GM18867 (cell line): ENCODE results near the gene PHC2.
"Not testable (repeated sequence)": the region's sequence is repeated elsewhere in the genome, so short reads cannot be mapped to it uniquely, and the experiment has no call there.

Experiments
- ATAC-seq: cut with Tn5 transposase; IDR thresholded peaks from one replicate; pipeline ENCODE4 v1.9.1; 2021; ENCODE audit warnings: mild to moderate bottlenecking, moderate library complexity; ENCODE audit not compliant: unreplicated experiment

The PHC2 gene

DNA sequence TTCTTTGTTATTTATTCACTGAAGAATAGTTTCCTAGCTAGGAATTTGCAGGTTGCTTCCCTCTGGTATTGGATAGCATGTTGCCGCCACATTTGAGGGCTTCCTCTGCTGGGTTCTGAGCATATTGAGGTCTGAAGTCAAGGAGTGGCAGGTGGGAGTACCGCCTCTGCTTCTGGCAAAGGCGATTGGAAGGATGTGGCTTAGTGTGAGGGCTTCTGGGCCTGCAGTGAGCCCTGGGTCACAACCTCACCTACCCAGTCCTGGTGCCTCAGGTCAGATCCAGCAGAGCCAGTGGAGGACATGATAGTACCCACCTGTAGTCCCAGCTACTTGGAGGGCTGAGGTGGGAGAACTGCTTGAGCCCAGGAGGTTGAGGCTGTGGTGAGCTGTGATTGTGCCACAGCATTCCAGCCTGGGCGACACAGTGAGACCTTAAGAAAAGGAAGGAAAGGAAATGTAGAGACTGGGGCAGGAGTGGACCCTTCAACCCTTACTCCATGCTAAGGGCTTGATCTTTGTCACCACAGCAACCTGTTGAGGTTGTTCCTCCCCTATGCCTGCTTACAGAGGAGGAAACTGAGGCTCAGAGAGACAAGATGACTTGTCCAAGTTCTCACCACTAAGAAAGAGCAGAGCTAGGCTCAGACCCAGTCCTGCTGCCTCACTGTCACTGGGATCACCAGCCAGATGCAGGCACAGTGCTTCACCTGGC is 132.8 kb downstream of the PHC2 start:
- ATAC-seq: no peak

DNA sequence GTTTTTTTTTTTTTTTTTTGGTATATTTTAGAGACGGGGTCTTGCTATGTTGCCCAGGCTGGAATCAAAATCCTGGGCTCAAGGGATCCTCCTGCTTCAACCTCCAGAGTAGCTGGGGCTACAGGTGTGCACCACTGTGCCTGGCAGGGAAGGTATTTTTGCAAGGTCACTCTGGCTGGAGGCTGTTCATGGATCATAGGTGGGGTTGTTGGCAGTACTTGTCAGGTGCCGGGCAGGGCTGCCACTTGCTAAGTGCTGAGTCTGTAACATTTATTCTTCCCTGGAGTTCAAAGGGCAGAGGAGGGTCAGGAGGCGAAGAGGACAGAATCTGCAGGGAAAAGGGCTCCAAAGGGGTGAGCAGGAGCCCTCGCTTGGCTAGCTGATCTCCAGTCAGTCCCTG is 134.1 kb downstream of the PHC2 start:
- ATAC-seq: no peak

DNA sequence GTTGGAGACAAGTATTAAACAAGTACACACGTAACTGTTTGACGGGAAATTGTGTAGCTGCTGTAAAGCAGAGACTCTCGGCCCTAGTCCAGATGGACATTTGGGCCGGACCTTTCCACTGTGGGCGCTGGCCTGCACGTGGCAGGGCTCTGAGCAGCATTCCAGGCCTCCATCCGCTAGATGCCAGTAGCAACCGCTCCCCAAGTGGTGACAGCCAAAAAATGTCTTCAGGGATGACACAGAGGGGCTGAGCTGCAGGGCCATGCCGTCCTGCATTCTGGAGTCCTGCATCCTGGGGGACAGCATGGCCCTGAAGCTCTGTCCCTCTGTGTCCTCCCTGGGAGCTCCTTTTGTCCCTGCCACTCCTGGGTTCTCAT is 134.8 kb downstream of the PHC2 start:
- no peak for ATAC-seq

DNA sequence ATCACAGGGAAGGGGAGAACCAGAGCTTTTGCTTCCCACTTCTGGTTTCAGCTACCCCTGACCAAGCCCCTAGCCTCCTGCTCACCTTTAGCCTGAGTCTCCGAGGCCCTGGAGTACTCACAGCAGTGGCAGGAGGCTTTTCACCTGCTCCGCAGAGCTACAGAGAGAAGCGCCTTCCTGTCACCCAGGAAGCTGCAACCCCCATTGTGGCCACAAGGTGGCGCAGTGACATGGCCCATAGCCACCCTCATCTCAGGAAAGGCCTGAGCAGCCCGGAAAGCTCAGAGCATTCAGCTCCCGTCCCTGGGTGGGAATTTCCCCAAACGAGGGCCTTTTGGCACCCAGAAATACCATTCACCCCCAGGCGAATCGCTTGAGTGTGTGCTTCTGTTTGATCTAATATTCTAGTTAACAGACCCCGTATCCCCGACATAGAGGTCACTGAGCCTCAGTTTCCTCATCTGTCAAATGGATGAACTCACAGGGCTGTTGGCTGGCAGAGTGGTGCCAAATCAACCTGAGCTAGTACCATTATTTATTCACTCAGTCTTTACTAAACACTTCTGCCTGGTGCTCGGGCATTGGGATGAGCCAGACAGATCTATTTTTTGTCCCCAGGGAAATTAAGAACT is 135.3 kb downstream of the PHC2 start:
- peak; percentile 78 for ATAC-seq

DNA sequence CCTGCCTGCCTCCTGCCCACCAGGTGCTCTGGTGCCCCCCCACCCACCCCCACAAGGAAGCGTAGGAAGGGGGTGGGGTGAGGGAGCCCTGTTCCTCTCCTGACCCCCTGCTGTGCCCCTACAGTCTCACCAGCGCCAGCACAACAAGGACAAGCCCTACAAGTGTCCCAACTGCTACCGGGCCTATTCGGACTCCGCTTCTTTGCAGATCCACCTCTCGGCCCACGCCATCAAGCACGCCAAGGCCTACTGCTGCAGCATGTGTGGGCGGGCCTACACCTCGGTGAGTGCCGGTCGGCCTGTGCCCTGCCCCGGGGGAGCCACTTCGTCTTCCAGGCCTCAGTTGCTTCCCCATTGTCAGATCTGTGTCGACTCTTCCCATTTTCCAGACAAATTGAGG is 135.9 kb downstream of the PHC2 start:
- no peak for ATAC-seq

DNA sequence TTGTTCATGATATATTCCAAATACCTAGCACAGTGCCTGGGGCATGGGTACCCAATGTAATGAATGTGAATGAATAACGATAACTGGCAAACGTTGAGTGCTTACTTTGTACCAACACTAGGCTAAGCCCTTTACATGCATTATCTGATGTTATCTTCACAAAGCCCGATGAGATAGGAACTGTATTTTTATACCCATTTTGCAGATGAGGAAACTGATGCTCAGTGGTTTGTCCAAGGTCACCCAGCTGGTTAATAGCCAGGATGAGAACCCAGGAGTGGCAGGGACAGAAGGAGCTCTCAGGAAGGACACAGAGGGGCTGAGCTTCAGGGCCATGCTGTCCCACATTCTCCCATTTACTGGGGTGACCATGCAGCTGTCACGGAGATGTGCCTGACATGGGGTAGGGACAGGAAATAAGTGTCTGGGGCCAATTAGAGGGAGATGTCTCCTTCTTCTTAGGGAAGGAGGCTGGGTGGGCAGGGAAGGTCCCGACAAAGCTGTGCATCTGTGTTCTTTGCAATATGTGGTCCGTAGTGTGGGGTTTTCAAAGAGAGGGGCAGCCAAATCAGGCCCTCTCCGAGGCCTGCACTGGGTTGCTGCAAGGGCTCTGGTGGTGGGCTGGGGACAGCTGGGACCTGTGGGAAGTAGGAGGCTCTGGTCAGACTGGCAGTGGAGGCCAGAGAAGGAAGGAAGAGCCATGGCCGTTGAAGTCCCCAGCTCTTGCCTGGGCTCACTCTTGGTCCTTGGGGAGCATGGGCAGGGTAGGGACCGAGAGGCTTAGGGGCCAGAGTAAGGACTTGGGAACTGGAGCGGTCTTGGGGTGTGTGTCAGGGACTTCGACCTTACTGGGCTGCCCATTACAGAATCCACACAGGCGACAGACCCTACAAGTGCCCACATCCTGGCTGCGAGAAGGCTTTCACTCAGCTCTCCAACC is 136.6 kb downstream of the PHC2 start:
- ATAC-seq: no peak

DNA sequence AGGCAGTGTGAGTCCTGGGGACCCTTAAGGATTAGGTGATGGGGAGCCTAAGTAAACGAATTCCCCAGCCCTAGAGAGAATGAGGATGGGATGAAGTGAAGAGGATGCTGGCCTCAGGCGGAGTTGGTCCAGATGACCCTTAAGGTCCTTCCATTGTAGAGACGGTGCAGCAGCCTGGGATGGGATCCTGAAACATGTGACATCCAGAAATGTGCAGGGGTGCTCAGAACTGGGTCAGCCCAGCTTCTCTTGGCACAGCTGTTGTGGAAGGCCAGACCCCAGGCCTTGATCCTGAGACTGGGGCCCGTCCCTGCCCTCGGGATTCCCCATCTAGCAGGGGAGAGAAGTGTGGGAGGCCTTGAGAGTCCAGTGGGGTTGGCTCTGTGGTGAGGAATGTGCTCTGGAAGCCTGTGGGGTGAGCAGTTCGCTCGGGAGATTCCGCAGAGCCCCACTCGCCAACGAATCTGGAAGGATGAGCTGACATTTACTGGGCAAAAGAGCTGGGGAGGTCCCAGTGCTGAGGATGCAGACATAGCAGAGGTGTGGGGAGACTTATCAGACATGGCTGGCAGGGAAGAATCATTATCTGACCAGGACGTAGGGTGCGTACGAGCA is 138.1 kb downstream of the PHC2 start:
- no peak for ATAC-seq

DNA sequence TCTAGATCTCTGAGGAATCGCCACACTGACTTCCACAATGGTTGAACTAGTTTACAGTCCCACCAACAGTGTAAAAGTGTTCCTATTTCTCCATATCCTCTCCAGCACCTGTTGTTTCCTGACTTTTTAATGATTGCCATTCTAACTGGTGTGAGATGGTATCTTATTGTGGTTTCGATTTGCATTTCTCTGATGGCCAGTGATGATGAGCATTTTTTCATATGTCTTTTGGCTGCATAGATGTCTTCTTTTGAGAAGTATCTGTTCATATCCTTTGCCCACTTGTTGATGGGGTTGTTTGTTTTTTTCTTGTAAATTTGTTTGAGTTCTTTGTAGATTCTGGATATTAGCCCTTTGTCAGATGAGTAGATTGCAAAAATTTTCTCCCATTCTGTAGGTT is 140.3 kb downstream of the PHC2 start:
- not testable (repeated sequence) for ATAC-seq

DNA sequence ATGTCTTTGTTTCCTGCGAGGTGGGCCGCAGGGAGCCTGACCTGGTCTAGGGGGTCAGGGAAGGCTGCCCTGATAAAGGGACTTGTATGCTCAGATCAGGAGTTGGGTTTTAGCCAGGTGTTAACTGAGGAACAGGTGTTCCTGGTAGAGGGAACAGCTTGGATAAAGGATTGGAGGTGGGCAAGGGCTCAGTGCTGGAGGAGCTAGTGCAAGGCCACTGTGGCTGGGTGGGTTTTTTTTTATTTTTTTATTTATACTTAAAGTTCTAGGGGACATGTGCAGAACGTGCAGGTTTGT is 141.1 kb downstream of the PHC2 start:
- ATAC-seq: no peak

DNA sequence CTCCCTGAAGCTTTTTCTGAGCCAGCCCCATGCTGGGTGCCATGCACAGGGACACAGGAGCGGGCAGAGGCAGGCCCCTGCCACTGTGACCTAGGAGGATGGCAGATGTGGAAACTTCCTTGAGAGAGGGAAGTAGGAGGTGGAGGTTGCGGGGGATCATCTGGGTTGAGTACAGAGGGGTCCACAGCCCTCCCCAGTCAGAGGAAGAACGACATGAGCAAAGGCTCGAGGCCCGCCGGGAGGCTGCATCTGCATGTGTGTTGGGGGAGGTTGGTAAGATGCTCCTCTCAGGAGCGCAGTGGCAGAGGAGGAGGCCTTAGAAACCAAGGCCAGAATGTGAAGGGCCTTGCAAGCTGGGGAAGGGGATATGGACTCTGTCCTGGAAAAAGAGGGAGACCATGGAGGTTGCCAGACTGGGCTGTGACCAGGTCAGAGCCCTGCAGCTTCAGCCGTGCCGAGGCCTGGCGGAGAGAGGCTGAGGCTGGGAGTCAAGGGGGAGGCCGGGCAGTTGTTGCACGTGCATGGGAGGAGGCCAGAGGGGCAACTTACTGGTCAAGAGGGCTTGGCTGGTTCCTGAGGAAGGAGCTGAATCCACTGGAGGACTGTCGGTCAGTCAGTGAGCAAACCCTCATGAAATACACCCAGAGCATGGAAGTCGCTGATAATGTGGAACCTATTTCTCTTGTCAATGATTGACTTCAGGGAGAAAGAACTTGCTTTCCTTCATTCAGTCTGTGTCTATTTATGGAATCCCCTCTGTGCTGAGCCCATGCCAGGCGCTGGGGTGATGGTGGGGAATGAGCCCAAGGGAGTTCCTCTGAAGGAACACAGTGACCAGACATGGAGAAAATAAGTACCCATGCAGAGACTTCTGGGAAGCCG is 141.7 kb downstream of the PHC2 start:
- ATAC-seq: no peak

DNA sequence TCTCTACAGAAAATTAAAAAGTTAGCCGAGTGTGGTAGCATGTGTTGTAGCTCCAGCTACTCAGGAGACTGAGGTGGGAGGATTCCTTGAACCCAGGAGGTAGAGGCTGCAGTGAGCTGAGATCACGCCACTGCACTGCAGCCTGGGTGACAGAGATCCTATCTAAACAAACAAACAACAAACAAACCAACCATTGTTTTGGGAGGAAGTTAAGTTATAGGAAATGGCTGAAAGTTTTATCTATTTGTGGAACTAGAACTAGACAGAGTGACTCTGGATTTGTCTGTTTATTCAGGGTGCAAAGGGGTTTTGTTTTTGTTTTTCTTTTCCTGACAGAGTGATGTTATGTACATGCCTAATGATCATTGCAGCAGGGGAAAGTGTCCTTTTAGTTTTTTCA is 143.6 kb downstream of the PHC2 start:
- no peak for ATAC-seq

DNA sequence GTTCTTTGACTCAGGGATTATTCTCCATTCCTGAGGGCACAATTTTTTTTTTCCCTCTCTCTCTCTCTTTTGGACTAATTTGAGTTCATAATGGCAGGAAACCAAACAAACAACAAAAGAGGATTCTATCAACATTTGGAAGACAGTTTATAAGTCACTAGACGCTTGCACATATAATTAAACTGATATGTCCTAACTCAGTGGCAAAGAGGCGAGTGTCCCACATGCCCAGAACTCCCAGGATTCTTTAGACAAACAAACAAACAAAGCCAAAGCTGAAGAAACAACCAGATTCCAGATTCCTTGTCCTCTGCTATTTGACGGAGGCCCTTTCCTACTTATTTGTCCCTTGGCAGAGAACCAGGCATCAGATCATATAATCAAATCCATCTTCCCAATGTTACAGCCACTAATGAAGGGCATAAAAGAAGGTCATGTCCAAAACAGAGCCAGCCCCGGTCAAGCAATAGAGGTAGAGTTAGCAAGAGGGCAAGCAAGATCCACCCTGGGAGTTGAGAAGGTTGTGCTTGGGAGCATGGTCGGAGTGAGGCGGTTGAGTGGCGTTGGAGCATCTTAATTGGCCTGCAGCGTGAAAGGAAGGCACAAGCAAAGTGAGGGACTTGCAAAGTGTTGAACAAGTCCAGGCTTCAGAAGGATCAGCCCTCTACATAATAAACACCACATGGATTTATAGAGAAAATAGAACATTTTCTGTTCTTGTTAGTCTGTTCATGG is 144.3 kb downstream of the PHC2 start:
- no peak for ATAC-seq

DNA sequence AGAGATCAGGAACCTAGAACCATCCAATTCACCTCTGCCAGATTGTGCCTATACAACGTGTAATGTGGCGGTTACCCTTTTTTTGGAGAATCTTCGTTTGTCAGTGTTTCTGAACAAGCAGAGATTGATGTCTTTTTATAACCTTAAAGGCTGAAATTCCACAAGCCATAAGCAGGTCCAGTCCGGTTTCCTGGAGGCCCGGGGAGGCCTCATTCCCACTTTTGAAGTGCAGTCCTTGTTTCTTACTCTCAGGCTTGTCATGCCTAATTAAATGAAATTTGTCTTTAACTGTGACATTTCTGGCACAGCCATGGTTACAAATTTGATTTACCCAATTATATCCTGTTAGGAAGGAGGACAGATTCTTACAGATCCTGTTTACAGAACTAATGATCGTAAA is 146.8 kb downstream of the PHC2 start:
- no peak for ATAC-seq

DNA sequence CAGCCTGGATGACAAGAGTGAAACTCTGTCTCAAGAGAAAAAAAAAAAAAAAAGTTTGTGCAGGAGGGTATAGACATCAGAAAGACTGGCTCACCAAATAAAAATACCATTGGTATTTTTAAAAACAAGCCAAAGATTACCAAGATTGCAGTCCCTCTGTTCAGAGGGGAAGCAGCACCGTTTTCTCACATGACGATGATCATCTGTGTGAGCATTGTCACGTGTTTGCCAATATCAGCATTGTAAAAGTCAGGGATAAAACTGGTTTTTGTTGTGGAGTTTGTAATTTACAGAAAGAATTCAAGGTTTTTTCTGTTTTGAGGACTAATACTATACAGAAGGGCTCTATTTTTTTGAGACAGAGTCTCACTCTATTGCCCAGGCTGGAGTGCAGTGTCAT is 148.1 kb downstream of the PHC2 start:
- ATAC-seq: no peak

DNA sequence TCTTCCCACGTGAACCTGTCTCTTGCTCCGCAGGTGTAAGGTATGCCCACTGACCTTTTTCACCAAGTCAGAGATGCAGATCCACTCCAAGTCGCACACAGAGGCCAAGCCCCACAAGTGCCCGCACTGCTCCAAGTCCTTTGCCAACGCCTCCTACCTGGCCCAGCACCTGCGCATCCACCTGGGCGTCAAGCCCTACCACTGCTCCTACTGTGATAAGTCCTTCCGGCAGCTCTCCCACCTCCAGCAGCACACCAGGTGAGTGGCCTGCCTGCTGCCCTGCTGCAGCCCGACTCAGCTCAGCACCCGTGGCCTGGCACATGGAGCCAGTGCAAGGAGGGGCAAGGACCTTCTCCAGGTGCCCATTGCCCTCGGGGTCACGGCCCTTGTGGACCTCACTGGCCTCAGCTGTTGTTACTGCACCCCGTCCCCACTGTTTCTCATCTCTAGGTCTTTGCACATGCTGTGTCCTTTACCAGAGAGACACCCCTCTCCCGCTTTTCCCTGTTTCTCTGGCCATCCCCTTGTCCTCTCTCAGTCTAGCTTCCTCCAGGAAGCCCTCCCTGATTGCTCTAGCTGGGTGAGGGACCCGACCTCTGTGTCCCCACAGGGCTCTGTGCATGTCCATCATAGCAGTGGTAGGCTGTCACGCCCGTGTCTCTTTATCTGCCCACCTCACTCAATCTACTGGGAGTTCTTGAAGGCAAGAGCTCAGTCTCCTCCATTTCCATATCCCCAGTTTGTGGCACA is 149.2 kb downstream of the PHC2 start:
- no peak for ATAC-seq

DNA sequence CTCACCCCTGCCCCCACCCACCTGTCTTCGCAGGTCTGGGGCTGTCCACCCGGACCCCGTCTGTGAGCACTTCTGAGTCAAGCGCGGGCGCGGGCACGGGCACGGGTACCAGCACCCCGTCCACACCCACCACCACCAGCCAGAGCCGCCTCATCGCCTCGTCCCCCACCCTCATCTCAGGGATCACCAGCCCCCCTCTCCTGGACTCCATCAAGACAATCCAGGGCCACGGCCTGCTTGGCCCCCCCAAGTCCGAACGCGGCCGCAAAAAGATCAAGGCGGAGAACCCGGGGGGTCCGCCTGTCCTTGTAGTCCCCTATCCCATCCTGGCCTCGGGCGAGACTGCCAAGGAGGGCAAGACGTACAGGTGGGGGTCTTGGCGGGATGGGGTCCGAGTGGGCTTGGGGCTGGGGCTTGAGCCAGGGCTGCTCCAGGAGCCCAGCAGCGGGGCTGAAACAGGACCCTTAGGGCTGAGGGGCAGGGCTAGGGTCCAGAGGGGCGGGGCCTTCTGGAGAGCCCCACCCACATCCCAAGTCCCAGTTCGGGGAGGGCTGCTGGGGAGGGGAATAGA is 150.7 kb downstream of the PHC2 start:
- ATAC-seq: no peak

DNA sequence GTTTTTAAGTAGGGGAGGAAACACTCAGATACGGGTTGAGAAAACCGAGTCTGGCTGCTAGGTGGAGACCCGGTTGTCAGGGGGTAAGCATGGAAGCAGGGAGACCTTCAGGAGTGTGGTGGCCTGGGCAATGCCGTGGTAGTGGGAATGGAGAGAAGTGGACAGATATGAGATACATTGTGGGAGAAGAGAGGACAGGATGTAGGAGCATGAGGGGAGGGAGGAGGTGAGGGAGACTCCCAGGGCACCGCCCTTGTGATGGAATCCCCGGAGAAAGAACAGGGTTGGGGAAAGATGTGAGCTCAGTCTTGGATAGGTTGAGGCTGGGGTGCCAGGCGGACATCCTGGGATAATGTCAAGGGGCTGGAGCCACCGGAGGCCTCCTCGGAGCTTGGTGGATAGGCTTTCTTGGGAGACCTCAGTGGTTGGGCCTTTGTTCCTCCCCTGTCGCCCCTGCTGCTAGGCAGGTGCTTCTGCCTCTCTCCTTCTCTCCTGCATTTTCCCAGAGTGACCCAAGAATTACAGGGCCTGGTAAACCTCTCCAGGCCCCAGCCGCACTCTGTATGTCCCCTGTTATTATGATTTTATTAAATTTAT is 153.3 kb downstream of the PHC2 start:
- ATAC-seq: no peak

DNA sequence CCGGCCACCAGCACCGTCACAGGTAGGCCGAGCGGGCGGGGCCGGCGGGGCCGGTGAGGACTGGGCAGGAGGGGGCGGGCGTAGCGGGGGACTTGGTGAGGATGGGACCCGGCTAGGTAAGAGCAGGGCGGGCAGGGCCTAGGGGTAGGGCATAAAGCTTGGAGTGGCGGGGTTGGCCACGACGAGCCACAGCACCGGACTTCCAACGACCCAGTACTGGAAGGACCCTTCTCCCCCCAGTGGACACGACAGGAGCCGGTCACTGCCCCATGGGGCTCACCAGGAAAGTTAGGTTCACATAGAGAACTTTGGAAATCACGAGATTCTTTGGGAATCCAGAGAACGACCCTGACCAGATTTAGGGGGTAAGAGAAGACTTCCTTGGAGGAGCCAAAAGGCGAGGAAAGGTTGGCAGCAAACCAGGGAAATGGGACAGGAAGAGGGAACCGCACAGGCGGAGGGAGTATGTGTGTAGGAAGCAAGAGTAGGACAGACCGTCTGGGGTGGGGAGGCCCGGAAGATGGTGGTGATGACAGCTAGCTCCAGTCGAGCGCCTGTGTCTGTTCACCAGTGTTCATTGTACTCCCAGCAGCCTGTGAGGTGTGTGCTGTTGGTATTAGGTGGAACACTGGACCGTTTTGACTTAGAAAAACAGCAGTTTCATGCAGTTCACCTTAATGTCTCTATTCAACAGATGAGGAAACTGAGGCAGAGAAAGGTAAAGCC is 154.2 kb downstream of the PHC2 start:
- no peak for ATAC-seq
